Ishikawa (cell line): Measurements from ENCODE around the gene PRRT3.

Experiments used
- CEBPB ChIP-seq: IDR thresholded peaks from 2 replicates; pipeline ENCODE4 v1.6.1; 2012
- CREB1 ChIP-seq: IDR thresholded peaks from 2 replicates; pipeline ENCODE4 v1.6.1; 2012; ENCODE audit warnings: low read depth
- EGR1 ChIP-seq: IDR thresholded peaks from 2 replicates; pipeline ENCODE4 v1.6.1; 2012
- EP300 ChIP-seq: IDR thresholded peaks from 2 replicates; pipeline ENCODE4 v1.6.1; 2012; ENCODE audit warnings: borderline replicate concordance
- FOXM1 ChIP-seq: IDR thresholded peaks from 2 replicates; pipeline ENCODE4 v1.6.1; 2012; ENCODE audit warnings: low read depth, borderline replicate concordance
- NFIC ChIP-seq: IDR thresholded peaks from 2 replicates; pipeline ENCODE4 v1.6.1; 2012
- RAD21 ChIP-seq: IDR thresholded peaks from 2 replicates; pipeline ENCODE4 v1.6.1; 2012; ENCODE audit warnings: low read depth
- TAF1 ChIP-seq: IDR thresholded peaks from 2 replicates; pipeline ENCODE4 v1.6.1; 2012; ENCODE audit warnings: low read depth, mild to moderate bottlenecking
- TCF12 ChIP-seq: IDR thresholded peaks from 2 replicates; pipeline ENCODE4 v1.6.1; 2012; ENCODE audit warnings: low read depth
- TEAD4 ChIP-seq: IDR thresholded peaks from 2 replicates; pipeline ENCODE4 v1.6.1; 2012
- YY1 ChIP-seq: IDR thresholded peaks from 2 replicates; pipeline ENCODE4 v1.6.1; 2012; ENCODE audit warnings: low read depth
- ZBTB7A ChIP-seq: IDR thresholded peaks from 2 replicates; pipeline ENCODE4 v1.6.1; 2012; ENCODE audit warnings: low read depth
- TF ChIP-seq, protein P1 (sequence below): IDR thresholded peaks from 2 replicates; pipeline ENCODE4 v1.6.1; 2012
- TF ChIP-seq, protein P2 (sequence below): IDR thresholded peaks from 2 replicates; pipeline ENCODE4 v1.6.1; 2012
- TF ChIP-seq, protein P3 (sequence below): IDR thresholded peaks from 2 replicates; pipeline ENCODE4 v1.6.1; 2012; ENCODE audit warnings: low read depth, mild to moderate bottlenecking

PRRT3 gene

DNA sequence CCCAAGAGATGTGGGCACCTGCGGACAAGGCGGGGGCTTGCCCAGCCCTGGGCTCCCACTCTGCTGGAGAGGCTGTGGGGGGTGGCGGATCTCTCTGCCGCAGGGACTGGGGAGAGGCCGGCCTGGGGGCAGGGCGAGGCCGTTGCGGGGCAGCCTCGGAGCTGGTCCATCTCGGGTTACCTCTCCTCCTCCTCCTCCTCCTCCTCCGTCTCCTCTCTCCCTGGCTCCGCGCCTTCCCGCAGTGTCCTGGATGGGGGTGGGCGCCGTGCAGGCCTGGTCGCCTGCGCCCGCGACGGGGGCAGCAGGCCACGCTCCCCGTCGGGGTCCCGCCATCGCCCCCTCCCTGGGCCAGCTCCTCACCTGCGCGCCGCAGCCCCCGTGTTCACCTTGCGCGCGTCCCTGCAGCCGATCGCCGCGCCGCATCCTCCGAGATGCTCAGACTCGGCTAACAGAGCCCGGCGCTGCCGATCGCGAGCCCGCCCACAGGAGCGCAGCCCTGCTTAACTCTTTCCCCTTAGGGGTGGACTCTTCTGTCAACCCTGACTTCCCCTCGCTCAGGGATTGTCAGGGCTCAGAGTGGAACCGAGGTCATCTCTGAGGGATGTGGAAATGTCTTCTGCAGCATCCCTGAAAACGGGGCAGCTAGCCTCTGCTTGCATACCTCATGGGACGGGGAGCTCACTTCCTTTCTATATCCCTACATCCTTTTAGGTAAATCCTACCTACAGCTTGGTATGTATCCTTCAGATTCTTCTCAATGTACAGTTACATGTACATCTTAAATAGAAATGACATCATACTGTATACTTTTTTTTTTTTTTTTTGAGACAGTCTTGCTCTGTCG is at the start of gene PRRT3:
Gene PRRT3 (minus strand): TSS at position 447 of the 844 bp plus-strand sequence. CDS start 2,293 bp downstream, outside the sequence.
- TF ChIP-seq ZBTB7A (no peak), FOXM1 (no peak), YY1 (no peak)
- TF ChIP-seq, protein P1, sequence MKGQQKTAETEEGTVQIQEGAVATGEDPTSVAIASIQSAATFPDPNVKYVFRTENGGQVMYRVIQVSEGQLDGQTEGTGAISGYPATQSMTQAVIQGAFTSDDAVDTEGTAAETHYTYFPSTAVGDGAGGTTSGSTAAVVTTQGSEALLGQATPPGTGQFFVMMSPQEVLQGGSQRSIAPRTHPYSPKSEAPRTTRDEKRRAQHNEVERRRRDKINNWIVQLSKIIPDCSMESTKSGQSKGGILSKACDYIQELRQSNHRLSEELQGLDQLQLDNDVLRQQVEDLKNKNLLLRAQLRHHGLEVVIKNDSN, result no peak
- TF ChIP-seq, protein P2, sequence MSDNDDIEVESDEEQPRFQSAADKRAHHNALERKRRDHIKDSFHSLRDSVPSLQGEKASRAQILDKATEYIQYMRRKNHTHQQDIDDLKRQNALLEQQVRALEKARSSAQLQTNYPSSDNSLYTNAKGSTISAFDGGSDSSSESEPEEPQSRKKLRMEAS, result 0 out of 2 replicates have a peak, but pooled peaks have one; percentile 29

DNA sequence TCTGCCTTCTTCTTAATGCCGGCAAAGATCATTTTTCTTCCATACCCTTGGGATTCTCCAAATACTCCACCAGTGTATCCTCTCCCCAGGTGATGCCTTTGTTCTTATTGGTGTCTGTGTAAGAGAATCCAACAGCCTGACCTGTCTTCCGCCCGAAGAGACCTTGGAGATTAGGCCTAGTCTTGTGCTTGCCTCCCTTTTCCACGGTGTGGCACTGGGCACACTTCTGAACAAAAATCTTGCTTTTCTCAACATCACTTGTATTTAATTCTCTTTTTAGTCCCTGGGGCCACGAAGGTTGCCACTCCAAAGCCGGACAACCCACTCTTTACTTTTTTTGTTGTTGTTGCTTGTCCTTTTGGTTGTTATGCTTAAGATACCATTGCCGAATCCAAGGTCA is 48.5 kb upstream of the PRRT3 start:
- TF ChIP-seq CEBPB (no peak), TAF1 (no peak)

DNA sequence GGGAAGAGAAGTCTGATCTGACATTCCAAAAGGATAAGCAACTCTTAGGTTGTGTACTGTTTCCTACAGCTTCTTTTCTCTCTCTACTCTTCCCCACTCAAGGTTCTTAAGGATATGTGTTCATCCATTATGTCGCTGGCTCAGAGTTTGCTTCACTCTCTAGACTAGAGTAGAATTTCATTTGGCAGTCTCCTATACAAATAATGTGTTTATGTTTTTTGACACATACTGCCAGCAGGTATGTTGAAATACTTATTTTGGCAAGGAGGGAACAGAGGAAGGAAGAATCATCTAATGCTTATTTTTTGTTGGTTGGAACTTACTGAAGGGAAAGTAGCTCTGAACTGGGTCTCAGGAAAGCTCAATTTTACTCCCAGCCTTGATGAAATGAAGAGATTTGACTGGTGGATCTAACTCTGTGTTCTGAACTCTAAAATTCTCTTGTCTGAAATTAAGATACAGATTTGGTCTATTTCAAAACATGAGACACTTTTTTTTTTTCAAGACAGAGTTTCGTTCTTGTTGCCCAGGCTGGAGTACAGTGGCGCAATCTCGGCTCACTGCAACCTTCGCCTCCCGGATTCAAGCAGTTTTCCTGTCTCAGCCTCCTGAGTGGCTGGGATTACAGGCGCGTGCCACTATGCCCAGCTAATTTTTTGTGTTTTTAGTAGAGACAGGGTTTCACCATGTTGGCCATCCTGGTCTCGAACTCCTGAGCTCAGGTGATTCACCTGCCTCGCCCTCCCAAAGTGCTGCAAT is 42.1 kb upstream of the PRRT3 start:
- TF ChIP-seq NFIC (no peak), EGR1 (no peak), YY1 (no peak), EP300 (no peak), TAF1 (no peak), RAD21 (no peak), TEAD4 (no peak), FOXM1 (no peak), ZBTB7A (no peak), CREB1 (no peak), CEBPB (no peak), TCF12 (no peak)
- TF ChIP-seq, protein P3, sequence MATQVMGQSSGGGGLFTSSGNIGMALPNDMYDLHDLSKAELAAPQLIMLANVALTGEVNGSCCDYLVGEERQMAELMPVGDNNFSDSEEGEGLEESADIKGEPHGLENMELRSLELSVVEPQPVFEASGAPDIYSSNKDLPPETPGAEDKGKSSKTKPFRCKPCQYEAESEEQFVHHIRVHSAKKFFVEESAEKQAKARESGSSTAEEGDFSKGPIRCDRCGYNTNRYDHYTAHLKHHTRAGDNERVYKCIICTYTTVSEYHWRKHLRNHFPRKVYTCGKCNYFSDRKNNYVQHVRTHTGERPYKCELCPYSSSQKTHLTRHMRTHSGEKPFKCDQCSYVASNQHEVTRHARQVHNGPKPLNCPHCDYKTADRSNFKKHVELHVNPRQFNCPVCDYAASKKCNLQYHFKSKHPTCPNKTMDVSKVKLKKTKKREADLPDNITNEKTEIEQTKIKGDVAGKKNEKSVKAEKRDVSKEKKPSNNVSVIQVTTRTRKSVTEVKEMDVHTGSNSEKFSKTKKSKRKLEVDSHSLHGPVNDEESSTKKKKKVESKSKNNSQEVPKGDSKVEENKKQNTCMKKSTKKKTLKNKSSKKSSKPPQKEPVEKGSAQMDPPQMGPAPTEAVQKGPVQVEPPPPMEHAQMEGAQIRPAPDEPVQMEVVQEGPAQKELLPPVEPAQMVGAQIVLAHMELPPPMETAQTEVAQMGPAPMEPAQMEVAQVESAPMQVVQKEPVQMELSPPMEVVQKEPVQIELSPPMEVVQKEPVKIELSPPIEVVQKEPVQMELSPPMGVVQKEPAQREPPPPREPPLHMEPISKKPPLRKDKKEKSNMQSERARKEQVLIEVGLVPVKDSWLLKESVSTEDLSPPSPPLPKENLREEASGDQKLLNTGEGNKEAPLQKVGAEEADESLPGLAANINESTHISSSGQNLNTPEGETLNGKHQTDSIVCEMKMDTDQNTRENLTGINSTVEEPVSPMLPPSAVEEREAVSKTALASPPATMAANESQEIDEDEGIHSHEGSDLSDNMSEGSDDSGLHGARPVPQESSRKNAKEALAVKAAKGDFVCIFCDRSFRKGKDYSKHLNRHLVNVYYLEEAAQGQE, result no peak
- TF ChIP-seq, protein P1, result no peak
- TF ChIP-seq, protein P2, result no peak

DNA sequence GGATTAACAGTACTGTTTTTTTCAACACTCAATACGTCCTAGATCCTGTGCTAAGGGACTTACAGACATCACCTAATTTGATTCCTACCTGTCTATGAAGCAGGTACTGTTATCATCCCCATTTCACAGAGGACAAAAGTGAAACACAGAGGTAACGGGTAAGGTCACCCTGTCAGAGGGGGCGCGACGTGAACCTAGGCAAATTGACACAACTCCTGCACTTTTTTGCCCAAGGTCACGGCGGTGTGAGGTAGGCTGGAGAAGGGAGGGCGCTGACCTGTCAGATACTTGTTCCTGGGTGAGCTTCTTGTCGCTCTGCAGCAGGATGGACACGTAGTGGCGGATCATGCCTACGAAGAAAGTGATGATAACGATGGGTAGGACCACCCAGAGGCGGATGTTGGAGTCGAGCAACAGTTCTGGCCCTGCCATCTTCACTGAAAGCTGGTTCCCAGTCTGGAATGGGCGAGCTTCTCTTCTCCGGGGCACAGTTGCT is 34.1 kb upstream of the PRRT3 start:
- no peak for TF ChIP-seq ZBTB7A
- TF ChIP-seq, protein P2, result no peak
- TF ChIP-seq CEBPB, result no peak
- no peak for TF ChIP-seq RAD21
- TF ChIP-seq, protein P1, result no peak
- no peak for TF ChIP-seq EP300
- TF ChIP-seq NFIC, result no peak
- TF ChIP-seq, protein P3, result no peak
- no peak for TF ChIP-seq TAF1
- TF ChIP-seq TEAD4, result no peak
- TF ChIP-seq TCF12, result no peak
- no peak for TF ChIP-seq CREB1
- TF ChIP-seq YY1, result no peak
- no peak for TF ChIP-seq FOXM1
- no peak for TF ChIP-seq EGR1

DNA sequence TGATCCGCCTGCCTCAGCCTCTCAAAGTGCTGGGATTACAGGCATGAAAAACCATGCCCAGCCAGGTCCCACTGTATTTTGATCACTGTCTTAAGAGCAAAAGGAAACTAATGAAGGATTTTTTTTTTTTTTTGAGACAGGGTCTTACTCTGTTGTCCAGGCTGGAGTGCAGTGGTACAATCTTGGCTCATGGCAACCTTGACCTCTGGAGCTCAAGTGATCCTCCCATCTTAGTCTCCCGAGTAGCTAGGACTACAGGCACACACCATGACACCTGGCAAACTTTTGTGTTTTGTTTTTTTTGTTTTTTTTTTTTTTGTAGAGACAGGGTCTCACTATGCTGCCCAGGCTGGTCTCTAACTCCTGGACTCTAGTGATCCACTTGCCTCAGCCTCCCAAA is 28.0 kb upstream of the PRRT3 start:
- TF ChIP-seq, protein P2, result no peak
- TF ChIP-seq EP300 (no peak), CEBPB (no peak), FOXM1 (no peak)
- TF ChIP-seq, protein P3, result no peak
